HepG2 (cell line): Measurements from ENCODE around the gene SLC25A5. TPM values are rescaled to one million over a fixed set of nuclear protein-coding genes. Genes with fewer than 3 reads are reported as not detected.
A peak's percentile ranks its signal among the peaks of the same experiment; 100 is the strongest.

ENCODE experiments used
- CEBPG ChIP-seq: IDR thresholded peaks from 2 replicates; pipeline ENCODE4 v1.6.1; 2016
- GABPB1 ChIP-seq: IDR thresholded peaks from 2 replicates; pipeline ENCODE4 v1.6.1; 2016; ENCODE audit warnings: mild to moderate bottlenecking, missing genetic modification reagents, moderate library complexity, missing compliant biosample characterization
- HNRNPK ChIP-seq: fragments of 200-400 bp; formaldehyde crosslinking; IDR thresholded peaks from 2 replicates; pipeline ENCODE4 v1.6.1; 2018; ENCODE audit warnings: low read length, low read depth, moderate library complexity, mild to moderate bottlenecking; ENCODE audit not compliant: poor library complexity, severe bottlenecking
- NAIF1 ChIP-seq: sonication (generic); formaldehyde crosslinking; IDR thresholded peaks from 2 replicates; pipeline ENCODE4 v1.5.0; 2020; ENCODE audit warnings: mild to moderate bottlenecking, missing genetic modification reagents, borderline replicate concordance
- NFRKB ChIP-seq: fragments of 450-650 bp; IDR thresholded peaks from 2 replicates; pipeline ENCODE4 v1.6.1; 2017
- NR3C1 ChIP-seq: sonication (generic); formaldehyde crosslinking; IDR thresholded peaks from 2 replicates; pipeline ENCODE4 v1.4.0; 2020; ENCODE audit warnings: missing genetic modification reagents
- RFXANK ChIP-seq: IDR thresholded peaks from 2 replicates; pipeline ENCODE4 v1.6.1; 2016
- RXRA ChIP-seq: sonication (generic); formaldehyde crosslinking; IDR thresholded peaks from 2 replicates; pipeline ENCODE4 v1.5.1; 2020; ENCODE audit warnings: missing genetic modification reagents
- SP1 ChIP-seq, 2 experiments: fragments of 450-650 bp in 1 of 2; sonication (generic) in 1 of 2; formaldehyde crosslinking in 1 of 2; IDR thresholded peaks; 2 replicates each; pipeline versions ENCODE4 v1.4.0 to v1.6.1; 2016 to 2020; ENCODE audit warnings: missing genetic modification reagents in 1 of 2
- U2AF2 ChIP-seq: fragments of 200-400 bp; formaldehyde crosslinking; IDR thresholded peaks from 2 replicates; pipeline ENCODE4 v1.6.1; 2017; ENCODE audit warnings: low read depth, mild to moderate bottlenecking, low read length
- WIZ ChIP-seq: sonication (generic); formaldehyde crosslinking; IDR thresholded peaks from 2 replicates; pipeline ENCODE4 v1.5.1; 2020; ENCODE audit warnings: mild to moderate bottlenecking, missing genetic modification reagents
- ZBTB42 ChIP-seq: sonication (generic); formaldehyde crosslinking; IDR thresholded peaks from 2 replicates; pipeline ENCODE4 v1.5.0; 2020; ENCODE audit warnings: mild to moderate bottlenecking, missing genetic modification reagents
- ZNF570 ChIP-seq: sonication (generic); formaldehyde crosslinking; IDR thresholded peaks from 2 replicates; pipeline ENCODE4 v1.4.0; 2020; ENCODE audit warnings: mild to moderate bottlenecking, missing genetic modification reagents, borderline replicate concordance
- ZNF792 ChIP-seq: IDR thresholded peaks from 2 replicates; pipeline ENCODE4 v1.6.1; 2016
- ZSCAN30 ChIP-seq: sonication (generic); formaldehyde crosslinking; IDR thresholded peaks from 2 replicates; pipeline ENCODE4 v1.5.0; 2020; ENCODE audit warnings: mild to moderate bottlenecking, missing genetic modification reagents
- ZSCAN31 ChIP-seq: sonication (generic); formaldehyde crosslinking; IDR thresholded peaks from 2 replicates; pipeline ENCODE4 v1.5.0; 2020; ENCODE audit warnings: low read depth, mild to moderate bottlenecking, missing genetic modification reagents
- polyA plus RNA-seq, 8 experiments: library from polyadenylated mRNA; depleted of rRNA in 3 of 8; stranded (reverse) in 7 of 8; unstranded in 1 of 8; fragments of >200 nt; fragmentation: Illumina TruSeq in 4 of 8; extraction: Trizol in 4 of 8; gene quantifications; 2 replicates each; pipeline versions ENCODE4 v1.2.1 to v1.2.3, GENCODE V29; 2011 to 2016; ENCODE audit warnings: low read depth in 4 of 8, missing spikeins in 1 of 8, mixed read lengths in 1 of 8; ENCODE audit not compliant: insufficient read depth in 1 of 8
- total RNA-seq, 5 experiments: library from RNA; depleted of rRNA; stranded (reverse); fragments of >200 nt; fragmentation: Illumina TruSeq; extraction: Trizol; gene quantifications; 2 replicates each; pipeline ENCODE4 v1.2.3, GENCODE V29; 2016; ENCODE audit warnings: low read depth in 1 of 5
- TF ChIP-seq, protein P1 (sequence below): sonication (generic); formaldehyde crosslinking; IDR thresholded peaks from 2 replicates; pipeline ENCODE4 v1.8.1; 2023; ENCODE audit warnings: mild to moderate bottlenecking, inconsistent platforms, moderate library complexity, missing genetic modification reagents, borderline replicate concordance
- TF ChIP-seq, protein P2 (sequence below): sonication (generic); formaldehyde crosslinking; IDR thresholded peaks from 2 replicates; pipeline ENCODE4; 2020; ENCODE audit warnings: missing genetic modification reagents, mild to moderate bottlenecking, borderline replicate concordance
- TF ChIP-seq, protein P3 (sequence below): sonication (generic); formaldehyde crosslinking; IDR thresholded peaks from 2 replicates; pipeline ENCODE4 v1.5.0; 2020; ENCODE audit warnings: mild to moderate bottlenecking, missing genetic modification reagents

SLC25A5 gene
- total and polyA plus RNA-seq, 2 of the 13 experiments (the other 11 are each of a cell fraction or from before 2014, with no cell fraction given): 300 to 402 TPM

DNA sequence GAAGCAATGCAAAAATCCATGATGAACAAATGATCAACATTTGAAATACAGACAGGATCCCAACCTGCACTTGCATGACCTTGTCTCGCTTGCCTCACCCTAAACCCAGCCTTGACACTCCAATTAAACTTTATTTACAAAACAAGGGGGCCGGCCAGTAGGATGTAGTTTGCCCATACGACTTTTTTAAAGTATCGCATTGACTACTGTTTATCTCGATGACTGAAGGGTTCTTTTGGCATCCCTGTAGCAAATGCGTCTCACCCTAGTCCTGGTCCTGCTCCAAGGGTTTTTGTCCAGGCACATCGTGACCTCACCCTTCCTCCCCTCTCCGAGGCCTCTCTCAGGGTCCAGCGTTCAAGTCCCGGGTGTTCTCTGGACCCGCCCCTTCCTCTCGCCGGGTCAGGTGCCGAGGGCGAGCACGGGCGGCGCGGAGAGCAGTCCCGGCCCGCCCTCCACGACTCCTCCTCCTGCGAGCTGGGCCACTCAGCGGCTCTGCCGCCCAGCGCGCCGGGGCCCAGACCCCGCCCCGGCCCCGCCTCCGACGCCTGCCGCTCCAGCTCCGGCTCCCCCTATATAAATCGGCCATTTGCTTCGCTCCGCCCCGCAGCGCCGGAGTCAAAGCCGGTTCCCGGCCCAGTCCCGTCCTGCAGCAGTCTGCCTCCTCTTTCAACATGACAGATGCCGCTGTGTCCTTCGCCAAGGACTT is at the start of gene SLC25A5 (continued):
- TF ChIP-seq ZSCAN31 (CRISPR knock-in tag) (no peak), WIZ (no peak), RXRA (CRISPR knock-in tag) (no peak), ZNF570 (CRISPR knock-in tag) (no peak), NAIF1 (CRISPR knock-in tag) (no peak), ZBTB42 (CRISPR knock-in tag) (no peak), HNRNPK (no peak), ZSCAN30 (CRISPR knock-in tag) (no peak; the same call in 1 of the 2 replicates), NFRKB (no peak), U2AF2 (no peak), SP1 (IDR thresholded peaks at IDR 0.05) (no peak), SP1 (CRISPR knock-in tag; IDR thresholded peaks at IDR 0.05) (peak; percentile 48; the same call in 1 of the 2 replicates), NR3C1 (CRISPR knock-in tag) (no peak), RFXANK (CRISPR knock-in tag) (no peak), ZNF792 (CRISPR knock-in tag) (no peak), CEBPG (CRISPR knock-in tag) (no peak), GABPB1 (CRISPR knock-in tag) (peak; percentile 70; the same call in 1 of the 2 replicates)
- TF ChIP-seq, protein P1, sequence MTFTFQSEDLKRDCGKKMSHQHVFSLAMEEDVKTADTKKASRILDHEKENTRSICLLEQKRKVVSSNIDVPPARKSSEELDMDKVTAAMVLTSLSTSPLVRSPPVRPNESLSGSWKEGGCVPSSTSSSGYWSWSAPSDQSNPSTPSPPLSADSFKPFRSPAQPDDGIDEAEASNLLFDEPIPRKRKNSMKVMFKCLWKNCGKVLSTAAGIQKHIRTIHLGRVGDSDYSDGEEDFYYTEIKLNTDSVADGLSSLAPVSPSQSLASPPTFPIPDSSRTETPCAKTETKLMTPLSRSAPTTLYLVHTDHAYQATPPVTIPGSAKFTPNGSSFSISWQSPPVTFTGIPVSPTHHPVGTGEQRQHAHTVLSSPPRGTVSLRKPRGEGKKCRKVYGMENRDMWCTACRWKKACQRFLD (CRISPR knock-in tag): no peak
- TF ChIP-seq, protein P2, sequence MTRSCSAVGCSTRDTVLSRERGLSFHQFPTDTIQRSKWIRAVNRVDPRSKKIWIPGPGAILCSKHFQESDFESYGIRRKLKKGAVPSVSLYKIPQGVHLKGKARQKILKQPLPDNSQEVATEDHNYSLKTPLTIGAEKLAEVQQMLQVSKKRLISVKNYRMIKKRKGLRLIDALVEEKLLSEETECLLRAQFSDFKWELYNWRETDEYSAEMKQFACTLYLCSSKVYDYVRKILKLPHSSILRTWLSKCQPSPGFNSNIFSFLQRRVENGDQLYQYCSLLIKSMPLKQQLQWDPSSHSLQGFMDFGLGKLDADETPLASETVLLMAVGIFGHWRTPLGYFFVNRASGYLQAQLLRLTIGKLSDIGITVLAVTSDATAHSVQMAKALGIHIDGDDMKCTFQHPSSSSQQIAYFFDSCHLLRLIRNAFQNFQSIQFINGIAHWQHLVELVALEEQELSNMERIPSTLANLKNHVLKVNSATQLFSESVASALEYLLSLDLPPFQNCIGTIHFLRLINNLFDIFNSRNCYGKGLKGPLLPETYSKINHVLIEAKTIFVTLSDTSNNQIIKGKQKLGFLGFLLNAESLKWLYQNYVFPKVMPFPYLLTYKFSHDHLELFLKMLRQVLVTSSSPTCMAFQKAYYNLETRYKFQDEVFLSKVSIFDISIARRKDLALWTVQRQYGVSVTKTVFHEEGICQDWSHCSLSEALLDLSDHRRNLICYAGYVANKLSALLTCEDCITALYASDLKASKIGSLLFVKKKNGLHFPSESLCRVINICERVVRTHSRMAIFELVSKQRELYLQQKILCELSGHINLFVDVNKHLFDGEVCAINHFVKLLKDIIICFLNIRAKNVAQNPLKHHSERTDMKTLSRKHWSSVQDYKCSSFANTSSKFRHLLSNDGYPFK (CRISPR knock-in tag): peak; percentile 93; the same call in 1 of the 2 replicates
- TF ChIP-seq, protein P3, sequence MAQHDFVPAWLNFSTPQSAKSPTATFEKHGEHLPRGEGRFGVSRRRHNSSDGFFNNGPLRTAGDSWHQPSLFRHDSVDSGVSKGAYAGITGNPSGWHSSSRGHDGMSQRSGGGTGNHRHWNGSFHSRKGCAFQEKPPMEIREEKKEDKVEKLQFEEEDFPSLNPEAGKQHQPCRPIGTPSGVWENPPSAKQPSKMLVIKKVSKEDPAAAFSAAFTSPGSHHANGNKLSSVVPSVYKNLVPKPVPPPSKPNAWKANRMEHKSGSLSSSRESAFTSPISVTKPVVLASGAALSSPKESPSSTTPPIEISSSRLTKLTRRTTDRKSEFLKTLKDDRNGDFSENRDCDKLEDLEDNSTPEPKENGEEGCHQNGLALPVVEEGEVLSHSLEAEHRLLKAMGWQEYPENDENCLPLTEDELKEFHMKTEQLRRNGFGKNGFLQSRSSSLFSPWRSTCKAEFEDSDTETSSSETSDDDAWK: no peak
